ENCODE results near the gene SLC24A4.

The SLC24A4 gene

DNA sequence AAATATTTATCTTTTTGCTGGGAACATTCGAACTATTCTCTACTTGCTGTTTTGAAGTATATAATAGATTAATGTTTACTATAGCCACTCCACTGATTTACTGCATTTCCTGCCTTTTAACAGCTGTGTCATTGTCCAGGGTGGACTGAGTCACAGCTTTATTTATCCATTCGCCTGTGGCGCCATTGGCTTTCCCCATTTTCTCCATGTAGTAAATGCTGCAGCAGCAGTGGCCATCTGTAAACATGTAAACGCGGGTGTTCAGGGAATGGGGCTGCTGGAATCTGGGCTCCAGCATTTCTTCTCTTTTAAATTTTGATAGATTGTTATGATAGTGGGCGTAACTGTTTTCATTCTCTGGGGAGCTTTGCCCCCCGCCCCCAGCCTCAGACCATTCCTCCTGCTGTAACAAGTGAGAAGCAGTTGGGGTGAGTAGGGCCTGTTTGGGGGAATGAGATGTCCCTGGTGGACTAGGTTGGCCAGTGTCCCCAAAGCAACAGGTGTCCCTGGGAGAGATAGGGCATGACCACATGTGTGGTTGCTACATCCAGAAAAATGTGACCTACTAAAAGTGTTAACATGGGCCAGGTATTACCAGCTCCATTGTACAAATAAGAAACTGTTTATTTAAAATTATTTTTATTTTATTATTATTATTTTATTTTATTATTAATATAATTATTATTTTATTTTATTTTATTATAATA is 223.5 kb downstream of the SLC24A4 start:
- no peak for DNase-seq (ENCODE audit: low read depth)

DNA sequence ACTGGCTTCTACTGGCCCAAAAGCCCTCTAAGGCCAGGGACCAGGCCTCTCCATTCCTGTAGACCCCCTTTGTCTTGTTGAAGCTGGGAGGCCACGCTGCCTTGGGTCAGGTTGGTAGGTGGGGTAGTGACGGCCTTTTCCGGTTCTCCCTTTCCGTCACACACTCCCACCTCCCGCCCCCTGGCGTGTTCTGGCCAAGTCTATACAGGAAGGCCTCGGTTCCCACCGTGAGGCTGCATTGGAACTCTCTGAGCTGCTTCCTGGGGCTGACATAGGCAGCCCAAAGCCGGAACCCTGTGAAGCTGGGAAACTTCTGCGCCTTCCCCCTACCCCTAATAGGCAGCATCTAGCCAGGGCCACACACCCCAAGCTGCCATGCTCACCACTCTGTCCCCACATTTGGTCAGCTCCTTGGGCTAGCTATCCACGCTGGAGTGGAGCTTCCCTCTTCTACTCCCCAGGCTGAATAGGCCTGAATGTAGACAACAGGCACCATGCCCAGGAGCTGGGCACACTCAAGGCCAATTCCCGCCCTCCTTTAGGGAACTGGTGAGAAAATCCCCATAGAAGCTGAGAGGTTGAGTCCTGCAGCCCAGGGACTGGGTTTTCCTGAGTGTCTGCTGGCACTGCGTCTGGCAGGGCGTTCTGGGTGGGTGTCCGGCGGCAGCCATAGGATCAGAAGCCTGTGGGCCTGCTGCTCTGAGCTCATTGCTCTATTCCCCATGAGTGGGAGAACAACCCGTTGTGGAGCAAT is 226.3 kb downstream of the SLC24A4 start:
- DNase-seq (ENCODE audit: low read depth) = no peak

DNA sequence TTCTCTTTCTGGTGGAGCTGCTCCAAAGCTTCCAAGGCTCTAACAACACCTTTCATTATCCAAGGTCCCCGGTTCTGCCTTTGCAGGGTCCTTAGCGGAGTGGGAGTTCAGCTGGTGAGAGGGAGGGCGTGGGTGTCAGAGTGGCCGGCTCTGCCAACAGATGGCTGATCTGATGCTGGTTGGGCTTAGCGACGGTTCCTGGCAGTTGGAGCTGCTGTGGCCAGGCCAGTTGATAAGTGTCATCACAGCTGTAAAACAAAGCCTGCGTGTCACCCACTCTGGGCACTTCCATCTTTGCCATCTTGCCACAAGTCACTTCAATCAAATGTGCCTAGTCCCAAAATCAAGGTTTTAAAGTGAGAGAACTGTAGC is 226.9 kb downstream of the SLC24A4 start:
- no peak for DNase-seq (ENCODE audit: low read depth)
